ENCODE results near the gene STAM.

- TF ChIP-seq CTCF (IDR thresholded peaks at IDR 0.05): no peak
- TF ChIP-seq POLR2A (IDR thresholded peaks at IDR 0.05): no peak
- TF ChIP-seq POLR2AphosphoS5 (IDR thresholded peaks at IDR 0.05; ENCODE audit: insufficient read depth in 1 of 2, low read depth in 1 of 2): no peak
Observed at GRCh38 chr10:17637869-17638268, 6.1 kb upstream of the STAM start.

All from vagina (tissue), 2 donors.